Fibroblast of mammary gland (primary cell): Measurements from ENCODE around the gene TPST1.
"Not testable (repeated sequence)": the region's sequence is repeated elsewhere in the genome, so short reads cannot be mapped to it uniquely, and the experiment has no call there.

Experiments
- DNase-seq: peaks from one replicate; pipeline ENCODE4 v3.0.0-alpha.2; 2010; ENCODE audit warnings: low read depth
- H3K4me3 ChIP-seq: 2 replicates; pipeline ENCODE4 v1.5.1; 2011; ENCODE audit warnings: low read depth, mild to moderate bottlenecking, low read length, moderate library complexity; ENCODE audit not compliant: control insufficient read depth
- TF ChIP-seq, protein P1 (sequence below): conservative IDR thresholded peaks from 2 replicates; pipeline ENCODE4 v1.5.1; 2011; ENCODE audit warnings: low read depth, low read length, inconsistent platforms; ENCODE audit not compliant: control insufficient read depth, insufficient read depth

Gene TPST1

DNA sequence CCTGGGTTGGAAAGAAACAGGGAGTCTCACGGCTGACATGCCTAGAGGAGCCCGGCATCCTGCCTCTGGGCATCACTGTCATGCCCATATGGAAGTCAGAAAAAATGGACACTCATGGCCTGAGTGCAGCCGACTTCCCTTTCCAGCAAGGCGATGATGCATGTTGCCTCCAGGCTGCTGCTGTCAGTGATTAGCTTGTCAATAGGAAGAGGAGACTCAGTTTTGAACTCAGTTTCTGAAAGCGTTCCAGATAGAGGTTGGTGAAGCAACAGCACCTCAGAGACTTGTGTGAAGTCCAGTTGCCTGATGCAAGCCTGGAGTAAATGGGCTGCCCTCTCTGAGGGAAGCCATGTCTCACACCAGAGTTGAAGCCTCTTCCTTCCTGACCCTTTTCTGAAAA lies 148.4 kb downstream of the TPST1 start:
- DNase-seq: peak; percentile 76
- H3K4me3 ChIP-seq: no peak overlapping the region
- TF ChIP-seq, protein P1, sequence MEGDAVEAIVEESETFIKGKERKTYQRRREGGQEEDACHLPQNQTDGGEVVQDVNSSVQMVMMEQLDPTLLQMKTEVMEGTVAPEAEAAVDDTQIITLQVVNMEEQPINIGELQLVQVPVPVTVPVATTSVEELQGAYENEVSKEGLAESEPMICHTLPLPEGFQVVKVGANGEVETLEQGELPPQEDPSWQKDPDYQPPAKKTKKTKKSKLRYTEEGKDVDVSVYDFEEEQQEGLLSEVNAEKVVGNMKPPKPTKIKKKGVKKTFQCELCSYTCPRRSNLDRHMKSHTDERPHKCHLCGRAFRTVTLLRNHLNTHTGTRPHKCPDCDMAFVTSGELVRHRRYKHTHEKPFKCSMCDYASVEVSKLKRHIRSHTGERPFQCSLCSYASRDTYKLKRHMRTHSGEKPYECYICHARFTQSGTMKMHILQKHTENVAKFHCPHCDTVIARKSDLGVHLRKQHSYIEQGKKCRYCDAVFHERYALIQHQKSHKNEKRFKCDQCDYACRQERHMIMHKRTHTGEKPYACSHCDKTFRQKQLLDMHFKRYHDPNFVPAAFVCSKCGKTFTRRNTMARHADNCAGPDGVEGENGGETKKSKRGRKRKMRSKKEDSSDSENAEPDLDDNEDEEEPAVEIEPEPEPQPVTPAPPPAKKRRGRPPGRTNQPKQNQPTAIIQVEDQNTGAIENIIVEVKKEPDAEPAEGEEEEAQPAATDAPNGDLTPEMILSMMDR: no peak

DNA sequence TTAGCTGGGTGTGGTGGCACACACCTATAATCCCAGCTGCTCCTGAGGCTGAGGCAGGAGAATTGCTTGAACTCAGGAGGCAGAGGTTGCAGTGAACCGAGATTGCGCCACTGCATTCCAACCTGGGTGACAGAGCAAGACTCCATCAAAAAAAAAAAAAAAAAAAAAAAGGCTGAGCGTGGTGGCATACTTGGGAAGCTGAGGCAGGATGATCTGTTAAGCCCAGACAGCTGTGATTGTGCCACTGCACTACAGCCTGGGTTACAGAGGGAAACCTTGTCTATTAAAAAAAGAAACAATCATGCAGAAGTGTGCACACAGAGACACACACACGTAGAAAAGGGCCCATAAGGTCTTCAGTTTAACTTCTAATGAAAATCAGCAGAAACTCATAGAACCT lies 150.6 kb downstream of the TPST1 start:
- DNase-seq: peak; percentile 23
- H3K4me3 ChIP-seq: no peak overlapping the region
- TF ChIP-seq, protein P1: no peak

DNA sequence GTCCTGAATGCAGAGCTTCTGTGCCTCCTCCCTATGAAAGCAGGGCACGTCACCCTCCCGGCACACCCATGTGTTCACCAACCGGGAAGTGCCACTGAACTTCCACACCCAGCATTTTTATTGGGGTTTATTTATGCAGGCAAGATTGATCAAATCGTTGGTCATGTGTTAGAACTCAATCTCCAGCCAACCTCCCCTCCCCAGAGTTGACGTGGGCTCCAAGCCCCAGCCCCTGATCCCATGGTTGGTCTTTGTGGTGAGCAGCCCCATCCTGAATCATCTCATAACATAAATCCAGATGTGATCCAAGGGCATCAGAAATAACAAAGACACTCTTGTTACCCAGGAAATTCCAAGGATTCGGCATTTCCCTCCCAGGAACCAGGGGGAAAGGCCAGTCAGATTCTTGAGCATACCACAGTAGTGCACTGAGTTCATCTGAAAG lies 151.2 kb downstream of the TPST1 start:
- peak; percentile 18 for DNase-seq
- no peak overlapping the region for H3K4me3 ChIP-seq
- TF ChIP-seq, protein P1: no peak

DNA sequence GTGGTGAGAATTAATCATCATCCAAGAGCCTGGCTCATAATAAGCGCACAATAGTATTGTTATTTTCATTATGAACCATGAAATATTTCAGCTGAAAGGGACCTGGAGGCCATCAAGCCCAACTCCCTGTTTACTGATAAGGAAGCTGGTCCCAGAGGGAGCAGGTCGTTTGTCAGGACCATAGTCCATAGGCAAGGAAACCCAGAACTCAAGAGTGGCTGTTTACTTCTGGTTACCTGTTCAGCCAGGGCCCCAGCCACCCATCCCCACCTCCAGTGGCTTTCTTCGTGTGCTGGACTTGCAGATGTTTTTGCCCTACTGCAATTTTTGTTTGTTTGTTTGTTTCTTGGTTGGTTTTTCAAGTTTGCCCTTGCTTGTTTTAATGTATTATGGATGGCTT lies 152.0 kb downstream of the TPST1 start:
- H3K4me3 ChIP-seq: no peak overlapping the region
- no peak for DNase-seq
- TF ChIP-seq, protein P1: no peak

DNA sequence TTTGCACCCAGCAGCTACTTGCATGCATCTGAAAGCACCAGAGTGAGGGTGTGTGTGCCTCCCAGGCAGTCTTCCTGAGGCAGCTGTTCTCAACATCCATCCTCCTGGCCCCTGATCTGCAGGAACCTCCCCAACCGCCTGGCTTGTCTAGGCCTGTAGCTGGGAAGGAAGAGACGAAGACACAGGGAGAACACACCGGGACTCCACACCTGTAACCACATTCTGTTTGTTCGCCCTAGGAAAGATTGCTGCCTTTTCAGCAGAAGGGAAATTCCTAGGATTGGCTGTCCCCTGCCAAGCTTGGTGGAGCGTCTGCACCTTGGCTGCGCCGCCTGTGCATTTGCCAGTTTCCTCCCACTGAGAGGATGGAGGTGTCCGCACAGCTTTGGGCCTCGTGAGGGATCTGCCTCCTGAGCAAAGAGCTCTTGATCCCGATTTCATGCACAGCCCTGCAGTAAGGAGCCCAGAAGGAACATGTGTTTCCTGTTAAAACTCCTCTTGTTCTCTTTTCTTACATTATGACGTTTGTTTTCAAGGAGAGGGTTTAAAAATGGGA lies 154.6 kb downstream of the TPST1 start:
- no peak overlapping the region for H3K4me3 ChIP-seq
- TF ChIP-seq, protein P1: no peak
- peak; percentile 52 for DNase-seq

DNA sequence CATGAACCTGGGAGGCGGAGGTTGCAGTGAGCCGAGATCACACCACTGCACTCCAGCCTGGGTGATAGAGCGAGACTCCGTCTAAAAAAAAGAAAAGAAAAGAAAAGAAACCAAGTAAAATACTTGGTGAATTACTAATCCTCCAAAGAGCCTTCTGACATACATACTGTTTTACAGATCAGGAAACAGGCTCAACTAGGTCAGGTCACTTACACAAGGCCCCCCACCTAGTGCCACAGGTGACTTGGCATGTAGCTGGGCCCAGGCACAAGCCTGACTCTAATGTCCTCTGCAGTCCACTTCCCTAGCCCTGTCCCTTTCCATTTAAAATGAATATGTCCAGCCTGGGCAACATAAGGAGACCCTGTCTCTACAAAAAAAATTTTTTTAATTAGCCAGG lies 157.0 kb downstream of the TPST1 start:
- TF ChIP-seq, protein P1: no peak
- H3K4me3 ChIP-seq: no peak overlapping the region
- no peak for DNase-seq

DNA sequence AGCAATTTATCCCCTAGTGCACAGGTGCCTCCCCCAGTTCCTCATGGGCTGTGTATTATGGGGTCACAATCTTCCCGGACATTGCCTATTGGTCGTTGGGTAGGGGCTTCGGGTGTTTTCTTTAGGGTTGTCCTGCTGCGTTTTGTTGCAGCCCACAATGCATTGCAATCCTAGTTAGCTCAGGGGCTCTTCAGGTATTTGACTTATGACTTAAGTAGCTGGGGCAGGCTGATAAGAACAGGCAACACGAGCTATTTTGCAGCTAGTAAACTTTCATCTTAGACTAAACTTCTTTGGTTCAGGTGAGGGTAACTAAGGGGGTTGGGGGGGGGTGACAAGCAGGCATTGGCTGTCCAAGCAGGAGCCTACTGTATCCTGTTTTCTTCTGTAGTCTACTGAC lies 158.5 kb downstream of the TPST1 start:
- DNase-seq: no peak
- H3K4me3 ChIP-seq: no peak overlapping the region
- TF ChIP-seq, protein P1: no peak

DNA sequence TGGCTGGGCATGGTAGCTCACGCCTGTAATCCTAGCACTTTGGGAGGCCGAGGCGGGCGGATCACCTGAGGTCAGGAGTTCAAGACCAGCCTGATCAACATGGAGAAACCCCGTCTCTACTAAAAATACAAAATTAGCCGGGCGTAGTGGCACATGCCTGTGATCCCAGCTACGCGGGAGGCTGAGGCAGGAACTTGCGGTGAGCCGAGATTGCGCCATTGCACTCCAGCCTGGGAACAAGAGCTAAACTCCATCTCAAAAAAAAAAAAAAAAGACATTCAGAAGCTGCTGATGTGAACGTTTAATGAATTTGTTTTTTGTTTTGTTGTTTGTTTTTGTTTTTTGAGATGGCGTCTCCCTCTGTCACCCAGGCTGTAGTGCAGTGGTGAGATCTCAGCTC lies 159.9 kb downstream of the TPST1 start:
- H3K4me3 ChIP-seq, DNase-seq: not testable (repeated sequence)
